OCI-LY3 (cell line): ENCODE data around the gene SRSF3.

Experiments used
- H2AFZ ChIP-seq: fragments of 200-600, 300-600 bp; shearing (Covaris generic); 2 replicates; pipeline ENCODE4 v1.6.0; 2014; ENCODE audit warnings: antibody characterized with exemption, low read depth, low read length
- H3K27ac ChIP-seq: fragments of 200-600, 300-600 bp; sonication (generic); 2 replicates; pipeline ENCODE4 v1.5.1; 2014; ENCODE audit warnings: mild to moderate bottlenecking, low read length, moderate library complexity, mixed read lengths
- H3K27me3 ChIP-seq: fragments of 200-600, 300-600 bp; sonication (generic); 2 replicates; pipeline ENCODE4 v1.6.1; 2014; ENCODE audit warnings: low read depth, low read length, mixed read lengths
- H3K36me3 ChIP-seq: fragments of 200-600, 300-600 bp; sonication (generic); replicated peaks from 2 replicates; pipeline ENCODE3; 2014; ENCODE audit warnings: low read depth, low read length, mixed read lengths
- H3K4me1 ChIP-seq: fragments of 300-600, 200-600 bp; sonication (generic); 2 replicates; pipeline ENCODE4 v1.6.1; 2014; ENCODE audit warnings: low read length, mixed read lengths
- H3K4me2 ChIP-seq: fragments of 200-600, 300-600 bp; sonication (generic); 2 replicates; pipeline ENCODE4 v1.6.1; 2014; ENCODE audit warnings: low read length, mixed read lengths
- H3K4me3 ChIP-seq: fragments of 300-600, 200-600 bp; sonication (generic); 2 replicates; pipeline ENCODE4 v1.5.1; 2014; ENCODE audit warnings: antibody characterized with exemption, mild to moderate bottlenecking, low read length, moderate library complexity
- H3K79me2 ChIP-seq: fragments of 300-600, 200-600 bp; shearing (Covaris generic); 2 replicates; pipeline ENCODE4 v1.6.1; 2014; ENCODE audit warnings: mild to moderate bottlenecking, low read length, mixed read lengths
- H3K9ac ChIP-seq: fragments of 300-600, 200-600 bp; shearing (Covaris generic); 2 replicates; pipeline ENCODE4 v1.6.0; 2014; ENCODE audit warnings: mild to moderate bottlenecking, low read length, moderate library complexity
- H3K9me3 ChIP-seq: fragments of 200-600, 300-600 bp; shearing (Covaris generic); 2 replicates; pipeline ENCODE4 v1.6.1; 2014; ENCODE audit warnings: low read length, mixed read lengths; ENCODE audit not compliant: insufficient read depth
- H4K20me1 ChIP-seq: fragments of 200-600, 300-600 bp; sonication (generic); 2 replicates; pipeline ENCODE4 v1.6.1; 2016; ENCODE audit warnings: low read length, mixed read lengths; ENCODE audit not compliant: insufficient read depth
- EZH2phosphoT487 ChIP-seq: fragments of 200-600 bp; shearing (Covaris generic); IDR thresholded peaks from 2 replicates; pipeline ENCODE4 v1.6.1; 2018; ENCODE audit warnings: antibody characterized with exemption, mixed run types, low read depth
- TF ChIP-seq, protein P1 (sequence below): fragments of 200-600, 300-600 bp; sonication (generic); IDR thresholded peaks from 2 replicates; pipeline ENCODE4 v1.5.1; 2014; ENCODE audit warnings: antibody characterized with exemption, low read length, low read depth

SRSF3 gene

DNA sequence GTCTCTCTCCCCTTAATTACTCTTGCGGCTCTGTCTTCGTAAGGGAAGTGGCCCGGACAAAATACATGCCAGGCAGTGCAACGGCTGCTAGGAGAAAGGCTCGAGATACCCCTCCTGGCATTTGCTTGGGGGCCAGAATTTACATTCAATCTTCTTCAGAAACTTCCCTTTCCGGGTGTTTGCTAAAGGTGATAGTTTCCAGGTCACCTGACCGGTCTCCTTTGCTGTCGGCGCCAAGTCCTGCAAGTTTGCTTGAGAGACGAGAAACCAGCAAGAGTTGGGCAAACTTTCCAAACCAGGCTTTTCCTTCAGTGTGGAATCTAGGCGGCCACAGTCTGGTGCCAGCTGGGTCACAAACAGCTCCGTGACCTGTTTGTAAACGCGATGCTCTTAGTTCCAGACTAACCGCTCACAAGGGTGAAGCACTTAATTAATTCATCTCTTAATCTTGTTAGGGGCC, 563 bp upstream of the SRSF3 start:
- Histone ChIP-seq H3K4me3 (peak overlapping the region; percentile 88), H3K27me3 (no peaks in the 10 kb centered on the region), H4K20me1 (peaks cover 38% of the 10 kb centered on the region), H3K9me3 (no peaks in the 10 kb centered on the region), H3K27ac (peak overlapping the region; percentile 89), H3K79me2 (peaks cover 45% of the 10 kb centered on the region), H3K9ac (peak overlapping the region; percentile 92), H2AFZ (peak overlapping the region; percentile 77), H3K4me1 (peaks cover 29% of the 10 kb centered on the region), H3K4me2 (peak overlapping the region; percentile 91), H3K36me3 (peaks cover 39% of the 10 kb centered on the region)
- TF ChIP-seq EZH2phosphoT487, result no peak
- TF ChIP-seq, protein P1, sequence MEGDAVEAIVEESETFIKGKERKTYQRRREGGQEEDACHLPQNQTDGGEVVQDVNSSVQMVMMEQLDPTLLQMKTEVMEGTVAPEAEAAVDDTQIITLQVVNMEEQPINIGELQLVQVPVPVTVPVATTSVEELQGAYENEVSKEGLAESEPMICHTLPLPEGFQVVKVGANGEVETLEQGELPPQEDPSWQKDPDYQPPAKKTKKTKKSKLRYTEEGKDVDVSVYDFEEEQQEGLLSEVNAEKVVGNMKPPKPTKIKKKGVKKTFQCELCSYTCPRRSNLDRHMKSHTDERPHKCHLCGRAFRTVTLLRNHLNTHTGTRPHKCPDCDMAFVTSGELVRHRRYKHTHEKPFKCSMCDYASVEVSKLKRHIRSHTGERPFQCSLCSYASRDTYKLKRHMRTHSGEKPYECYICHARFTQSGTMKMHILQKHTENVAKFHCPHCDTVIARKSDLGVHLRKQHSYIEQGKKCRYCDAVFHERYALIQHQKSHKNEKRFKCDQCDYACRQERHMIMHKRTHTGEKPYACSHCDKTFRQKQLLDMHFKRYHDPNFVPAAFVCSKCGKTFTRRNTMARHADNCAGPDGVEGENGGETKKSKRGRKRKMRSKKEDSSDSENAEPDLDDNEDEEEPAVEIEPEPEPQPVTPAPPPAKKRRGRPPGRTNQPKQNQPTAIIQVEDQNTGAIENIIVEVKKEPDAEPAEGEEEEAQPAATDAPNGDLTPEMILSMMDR, result no peak

DNA sequence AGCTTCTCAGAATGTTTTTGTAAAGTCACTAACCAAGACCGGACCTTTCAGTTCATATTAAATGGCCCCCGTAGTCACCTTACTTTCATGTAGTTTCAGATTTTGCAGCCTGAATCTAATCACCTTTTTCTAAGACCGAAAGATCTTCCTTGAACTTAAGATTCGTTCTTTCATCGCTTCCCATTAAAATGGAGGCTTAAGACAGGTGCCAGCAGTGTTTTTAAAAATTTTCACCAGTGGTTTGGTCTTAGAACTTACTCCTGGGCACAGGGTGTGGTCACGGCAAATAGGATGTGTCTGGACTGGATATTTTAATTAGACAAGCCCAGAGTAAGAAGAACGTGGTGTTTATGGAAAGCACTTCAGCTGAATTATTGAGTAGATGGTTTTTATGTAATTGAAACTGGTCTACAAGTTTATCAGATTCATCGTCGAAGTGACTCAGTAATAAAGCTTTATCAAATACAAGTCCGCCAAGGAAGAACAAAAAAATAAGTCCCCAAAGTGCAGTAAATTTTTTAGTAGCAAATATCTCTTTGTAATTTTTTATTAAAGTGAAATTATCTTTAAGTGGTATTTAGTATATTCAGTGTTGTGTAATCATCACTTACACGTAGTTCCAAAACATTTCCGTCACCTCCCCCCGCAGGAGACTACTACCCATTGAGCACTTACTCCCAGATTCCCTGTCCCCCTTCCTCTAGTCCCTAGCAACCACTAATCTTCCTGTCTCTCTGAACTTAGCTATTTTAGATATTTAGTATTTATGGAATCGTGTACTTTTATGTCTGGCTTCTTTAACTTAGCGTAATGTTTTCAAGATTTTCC, 868 bp downstream of the SRSF3 start:
- peaks cover 30% of the 10 kb centered on the region for H3K4me1 ChIP-seq
- H3K4me2 ChIP-seq, result peak overlapping the region; percentile 73
- peak overlapping the region; percentile 88 for H3K4me3 ChIP-seq
- H3K36me3 ChIP-seq, result peaks cover 53% of the 10 kb centered on the region
- H4K20me1 ChIP-seq, result peaks cover 53% of the 10 kb centered on the region
- no peaks in the 10 kb centered on the region for H3K27me3 ChIP-seq
- H3K9ac ChIP-seq, result peak overlapping the region; percentile 92
- H3K79me2 ChIP-seq, result peaks cover 59% of the 10 kb centered on the region
- H3K9me3 ChIP-seq, result no peaks in the 10 kb centered on the region
- TF ChIP-seq, protein P1, result no peak
- TF ChIP-seq EZH2phosphoT487, result no peak
- H2AFZ ChIP-seq, result no peak overlapping the region
- H3K27ac ChIP-seq, result peak overlapping the region; percentile 89

DNA sequence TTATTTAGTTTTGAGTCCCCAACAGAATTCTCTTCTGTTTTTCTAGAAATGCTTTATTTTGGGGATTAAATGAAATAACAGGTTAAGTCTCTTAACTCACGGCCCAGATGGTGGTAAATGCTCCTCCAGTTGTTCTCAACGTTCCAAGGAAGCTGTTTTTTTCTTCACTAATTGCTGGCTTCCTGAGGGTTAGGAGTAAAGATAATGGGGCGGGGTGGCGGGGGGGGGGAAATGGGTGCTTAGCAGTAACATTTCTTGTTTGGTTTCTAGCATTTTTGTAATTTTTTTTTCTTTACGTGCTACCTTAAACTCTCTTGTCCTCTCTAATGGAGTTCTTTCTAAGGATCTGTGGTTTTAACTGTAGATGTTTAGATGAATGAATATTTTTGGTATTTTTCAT, 2.2 kb downstream of the SRSF3 start:
- Histone ChIP-seq H3K79me2 (peaks cover 73% of the 10 kb centered on the region), H3K9me3 (no peaks in the 10 kb centered on the region), H3K27ac (no peak overlapping the region), H2AFZ (no peak overlapping the region), H3K36me3 (peaks cover 67% of the 10 kb centered on the region), H3K4me1 (peaks cover 32% of the 10 kb centered on the region), H3K4me3 (peak overlapping the region; percentile 88), H3K9ac (no peak overlapping the region), H3K27me3 (no peaks in the 10 kb centered on the region), H3K4me2 (peak overlapping the region; percentile 73), H4K20me1 (peaks cover 65% of the 10 kb centered on the region)
- TF ChIP-seq, protein P1, result no peak
- TF ChIP-seq EZH2phosphoT487, result no peak

DNA sequence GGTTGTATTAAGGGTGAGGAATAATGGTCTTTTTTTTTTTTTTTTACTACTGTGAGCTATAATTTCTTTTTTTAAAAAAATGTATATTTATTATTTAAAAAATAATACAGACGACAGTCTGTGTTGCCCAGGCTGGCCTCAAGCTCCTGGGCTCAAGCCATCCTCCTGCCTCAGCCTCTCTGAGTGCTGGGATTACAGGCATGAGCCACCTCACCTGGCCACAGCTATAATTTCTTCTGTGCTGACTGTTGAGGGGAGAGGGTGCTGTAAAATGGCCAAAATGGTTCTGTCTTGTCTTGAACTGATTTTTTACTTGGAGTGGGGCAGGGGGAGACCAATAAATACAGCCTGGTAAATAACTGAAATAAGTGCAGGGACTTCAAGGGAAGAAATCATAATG, 3.6 kb downstream of the SRSF3 start:
- Histone ChIP-seq H2AFZ (no peak overlapping the region), H3K27me3 (no peaks in the 10 kb centered on the region), H4K20me1 (peaks cover 80% of the 10 kb centered on the region), H3K4me1 (peaks cover 27% of the 10 kb centered on the region), H3K9me3 (no peaks in the 10 kb centered on the region), H3K27ac (no peak overlapping the region), H3K36me3 (peaks cover 78% of the 10 kb centered on the region), H3K9ac (no peak overlapping the region), H3K79me2 (peaks cover 87% of the 10 kb centered on the region), H3K4me2 (no peak overlapping the region), H3K4me3 (no peak overlapping the region)
- no peak for TF ChIP-seq EZH2phosphoT487
- TF ChIP-seq, protein P1, result no peak
